Cardiac muscle cell (in vitro differentiated cells and primary cell): ENCODE data around the gene ADCYAP1R1. TPM values are rescaled to one million over a fixed set of nuclear protein-coding genes. Genes with fewer than 3 reads are reported as not detected.

Source experiments
- DNase-seq, 2 donors: peaks; one replicate each; pipeline versions ENCODE4 v3.0.0 to v3.0.0-alpha.2; 2010 to 2017; ENCODE audit warnings: low read depth in 1 of 2, low spot score in 1 of 2
- H3K27ac ChIP-seq: fragments of 200-600 bp; sonication (generic); 2 replicates; pipeline ENCODE4 v1.5.1; 2016
- H3K27me3 ChIP-seq: fragments of 200-600 bp; sonication (generic); 2 replicates; pipeline ENCODE4 v1.6.0; 2016; ENCODE audit warnings: control low read depth
- H3K36me3 ChIP-seq: fragments of 200-600 bp; sonication (generic); 2 replicates; pipeline ENCODE4 v1.5.1; 2016; ENCODE audit warnings: control low read depth
- H3K4me1 ChIP-seq: fragments of 200-600 bp; sonication (generic); 2 replicates; pipeline ENCODE4 v1.8.1; 2017; ENCODE audit warnings: low read depth, mild to moderate bottlenecking, mixed run types
- H3K4me3 ChIP-seq: fragments of 200-600 bp; sonication (generic); 2 replicates; pipeline ENCODE4 v1.5.1; 2016; ENCODE audit warnings: mild to moderate bottlenecking
- H3K9me3 ChIP-seq: fragments of 200-600 bp; sonication (generic); 2 replicates; pipeline ENCODE4 v1.5.1; 2017; ENCODE audit warnings: low read depth, mild to moderate bottlenecking, control low read depth
- CTCF ChIP-seq: IDR thresholded peaks from 2 replicates; pipeline ENCODE4 v1.5.1; 2012; ENCODE audit warnings: low read depth, mild to moderate bottlenecking, low read length
- polyA plus RNA-seq: library from polyadenylated mRNA; unstranded; fragments of >200 nt; fragmentation: Nextera tagmentation; extraction: Ambion mirVana; gene quantifications from 2 replicates; pipeline ENCODE4 v1.2.1, GENCODE V29; 2016
- total RNA-seq: library from RNA; depleted of rRNA; stranded (reverse); fragments of >200 nt; gene quantifications from 2 replicates; pipeline ENCODE4 v1.2.3, GENCODE V29; 2016

ADCYAP1R1 gene
- total and polyA plus RNA-seq, 2 experiments from 2014 or later = 0.49 to 4.5 TPM

- no peak for TF ChIP-seq CTCF
- DNase-seq = no peak
- no peaks in the 10 kb centered on the region for H3K27me3 ChIP-seq
These were observed 47.6 kb downstream of the ADCYAP1R1 start for GRCh38 chr7:31099451-31100444.

GRCh38 chr7:31100445-31100844 is 48.3 kb downstream of the ADCYAP1R1 start:
- no peaks in the 10 kb centered on the region for H3K4me1 ChIP-seq
- TF ChIP-seq CTCF = no peak
- peak in 1 of 2 donors; percentile 13 for DNase-seq

More at GRCh38 chr7:31099451-31100444, 47.6 kb downstream of the ADCYAP1R1 start:
- Histone ChIP-seq H3K27ac (no peak overlapping the region), H3K9me3 (no peaks in the 10 kb centered on the region), H3K4me3 (no peak overlapping the region), H3K4me1 (no peaks in the 10 kb centered on the region), H3K36me3 (no peaks in the 10 kb centered on the region)

GRCh38 chr7:31100871-31101270 is 48.8 kb downstream of the ADCYAP1R1 start:
- H3K36me3 ChIP-seq = no peaks in the 10 kb centered on the region
- H3K9me3 ChIP-seq = no peaks in the 10 kb centered on the region
- H3K4me1 ChIP-seq = no peaks in the 10 kb centered on the region
- DNase-seq = no peak
- H3K4me3 ChIP-seq = no peak overlapping the region
- H3K27me3 ChIP-seq = no peaks in the 10 kb centered on the region
- no peak overlapping the region for H3K27ac ChIP-seq
- no peak for TF ChIP-seq CTCF

More at GRCh38 chr7:31100445-31100844, 48.3 kb downstream of the ADCYAP1R1 start:
- Histone ChIP-seq H3K9me3 (no peaks in the 10 kb centered on the region), H3K4me3 (no peak overlapping the region), H3K27ac (no peak overlapping the region), H3K27me3 (no peaks in the 10 kb centered on the region), H3K36me3 (no peaks in the 10 kb centered on the region)

GRCh38 chr7:31101544-31101943 is 49.4 kb downstream of the ADCYAP1R1 start:
- Histone ChIP-seq H3K36me3 (no peaks in the 10 kb centered on the region), H3K4me3 (no peak overlapping the region), H3K27ac (no peak overlapping the region), H3K27me3 (no peaks in the 10 kb centered on the region), H3K4me1 (no peaks in the 10 kb centered on the region), H3K9me3 (no peaks in the 10 kb centered on the region)
- TF ChIP-seq CTCF = no peak
- DNase-seq = no peak

- Histone ChIP-seq H3K9me3 (no peaks in the 10 kb centered on the region), H3K4me3 (no peak overlapping the region), H3K27me3 (no peaks in the 10 kb centered on the region), H3K27ac (no peak overlapping the region), H3K4me1 (no peaks in the 10 kb centered on the region), H3K36me3 (no peaks in the 10 kb centered on the region)
- TF ChIP-seq CTCF = no peak
- no peak for DNase-seq
These were observed 50.3 kb downstream of the ADCYAP1R1 start for GRCh38 chr7:31102151-31102972.
